NCI-H82 (cell line): ENCODE results near the gene COX7B2.

Source experiments
- DNase-seq: peaks from one replicate; lab custom pipeline; 2025; lab: John Stamatoyannopoulos, UW

COX7B2 gene

GRCh38 chr4:46909078-46909477 lies at the start of gene COX7B2:
Gene COX7B2 (minus strand): TSS chr4:46909245. CDS start chr4:46735192, 174,053 bp downstream.
- no peak for DNase-seq

GRCh38 chr4:46956451-46956850 lies 47.4 kb upstream of the COX7B2 start:
- DNase-seq: no peak

GRCh38 chr4:46955601-46956000 lies 46.6 kb upstream of the COX7B2 start:
- no peak for DNase-seq

GRCh38 chr4:46954643-46955042 lies 45.6 kb upstream of the COX7B2 start:
- peak; percentile 8 for DNase-seq

- no peak for DNase-seq
Observed at GRCh38 chr4:46953564-46953963, 44.5 kb upstream of the COX7B2 start.

- no peak for DNase-seq
Observed at GRCh38 chr4:46952451-46952850, 43.4 kb upstream of the COX7B2 start.

GRCh38 chr4:46950826-46951225 lies 41.8 kb upstream of the COX7B2 start:
- DNase-seq: no peak

GRCh38 chr4:46949822-46950221 lies 40.8 kb upstream of the COX7B2 start:
- DNase-seq: no peak

GRCh38 chr4:46947541-46947940 lies 38.5 kb upstream of the COX7B2 start:
- DNase-seq: peak; percentile 1

GRCh38 chr4:46946919-46947536 lies 38.0 kb upstream of the COX7B2 start:
- DNase-seq: no peak

GRCh38 chr4:46945062-46945461 lies 36.0 kb upstream of the COX7B2 start:
- DNase-seq: no peak

GRCh38 chr4:46944345-46944744 lies 35.3 kb upstream of the COX7B2 start:
- DNase-seq: no peak

GRCh38 chr4:46937493-46937892 lies 28.4 kb upstream of the COX7B2 start:
- no peak for DNase-seq

GRCh38 chr4:46934726-46935125 lies 25.7 kb upstream of the COX7B2 start:
- no peak for DNase-seq

GRCh38 chr4:46933686-46934085 lies 24.6 kb upstream of the COX7B2 start:
- no peak for DNase-seq

- DNase-seq: peak; percentile 66
Observed at GRCh38 chr4:46931981-46932380, 22.9 kb upstream of the COX7B2 start.

GRCh38 chr4:46930891-46931290 lies 21.8 kb upstream of the COX7B2 start:
- no peak for DNase-seq

- DNase-seq: no peak
Observed at GRCh38 chr4:46927201-46927600, 18.2 kb upstream of the COX7B2 start.

GRCh38 chr4:46924789-46925529 lies 15.9 kb upstream of the COX7B2 start:
- no peak for DNase-seq

GRCh38 chr4:46922205-46922604 lies 13.2 kb upstream of the COX7B2 start:
- no peak for DNase-seq

- DNase-seq: no peak
Observed at GRCh38 chr4:46908148-46908547, 897 bp downstream of the COX7B2 start.

GRCh38 chr4:46900082-46900481 lies 9.0 kb downstream of the COX7B2 start:
- DNase-seq: no peak

- DNase-seq: no peak
Observed at GRCh38 chr4:46894826-46895225, 14.2 kb downstream of the COX7B2 start.

- DNase-seq: no peak
Observed at GRCh38 chr4:46890056-46890455, 19.0 kb downstream of the COX7B2 start.
